HG03378 (cell line): ENCODE measurements around the gene APBA2.

ENCODE experiments used
- ATAC-seq: cut with Tn5 transposase; IDR thresholded peaks from one replicate; pipeline ENCODE4 v1.9.1; 2021; ENCODE audit warnings: mild to moderate bottlenecking, moderate library complexity; ENCODE audit not compliant: unreplicated experiment

APBA2 gene

GRCh38 chr15:28914046-28914445 lies 28.3 kb downstream of the APBA2 start:
- no peak for ATAC-seq

- no peak for ATAC-seq
Observed at GRCh38 chr15:28914483-28915023, 28.8 kb downstream of the APBA2 start.

GRCh38 chr15:28915041-28915810 lies 29.5 kb downstream of the APBA2 start:
- no peak for ATAC-seq

- no peak for ATAC-seq
Observed at GRCh38 chr15:28915935-28916334, 30.2 kb downstream of the APBA2 start.

- no peak for ATAC-seq
Observed at GRCh38 chr15:28917791-28918140, 32.0 kb downstream of the APBA2 start.

- no peak for ATAC-seq
Observed at GRCh38 chr15:28918141-28918983, 32.6 kb downstream of the APBA2 start.

GRCh38 chr15:28919201-28919635 lies 33.4 kb downstream of the APBA2 start:
- ATAC-seq: no peak

- ATAC-seq: no peak
Observed at GRCh38 chr15:28919679-28920655, 34.2 kb downstream of the APBA2 start.

- ATAC-seq: no peak
Observed at GRCh38 chr15:28920781-28921331, 35.1 kb downstream of the APBA2 start.

- no peak for ATAC-seq
Observed at GRCh38 chr15:28921336-28921735, 35.6 kb downstream of the APBA2 start.

GRCh38 chr15:28921919-28922706 lies 36.3 kb downstream of the APBA2 start:
- no peak for ATAC-seq

- no peak for ATAC-seq
Observed at GRCh38 chr15:28922707-28923012, 36.9 kb downstream of the APBA2 start.

GRCh38 chr15:28923726-28924280 lies 38.0 kb downstream of the APBA2 start:
- ATAC-seq: no peak

GRCh38 chr15:28927043-28927442 lies 41.3 kb downstream of the APBA2 start:
- no peak for ATAC-seq

GRCh38 chr15:28929200-28929599 lies 43.4 kb downstream of the APBA2 start:
- ATAC-seq: no peak

- ATAC-seq: no peak
Observed at GRCh38 chr15:28930011-28930410, 44.2 kb downstream of the APBA2 start.

- ATAC-seq: no peak
Observed at GRCh38 chr15:28930476-28931291, 44.9 kb downstream of the APBA2 start.

GRCh38 chr15:28931828-28932227 lies 46.1 kb downstream of the APBA2 start:
- no peak for ATAC-seq

- ATAC-seq: no peak
Observed at GRCh38 chr15:28932361-28932760, 46.6 kb downstream of the APBA2 start.
